GM23338 (cell line): ENCODE results near the gene ELF5. TPM values are rescaled to one million over a fixed set of nuclear protein-coding genes. Genes with fewer than 3 reads are reported as not detected.

Source experiments
- ATAC-seq: fragments of 200-7000 bp; cut with Tn5 transposase; 3 replicates; pipeline ENCODE4 v1.9.1; 2020
- DNase-seq: peaks from one replicate; pipeline ENCODE4 v3.0.0-alpha.2; 2015; ENCODE audit warnings: low spot score
- H2AFZ ChIP-seq: fragments of 200-600 bp; sonication (generic); 2 replicates; pipeline ENCODE4 v1.8.0; 2016; ENCODE audit warnings: antibody characterized with exemption, mild to moderate bottlenecking, moderate library complexity
- H3F3A ChIP-seq: fragments of 200-600 bp; sonication (generic); replicated peaks from 2 replicates; pipeline ENCODE4 v1.8.0; 2017; ENCODE audit warnings: antibody characterized with exemption, mixed run types, low read depth
- H3K27ac ChIP-seq: fragments of 200-600 bp; sonication (generic); 2 replicates; pipeline ENCODE4 v1.6.1; 2016; ENCODE audit warnings: low read depth
- H3K27me3 ChIP-seq: fragments of 200-600 bp; sonication (generic); 2 replicates; pipeline ENCODE4 v1.8.0; 2016; ENCODE audit warnings: mild to moderate bottlenecking, mixed run types, moderate library complexity; ENCODE audit not compliant: insufficient read depth
- H3K36me3 ChIP-seq: fragments of 200-600 bp; sonication (generic); 2 replicates; pipeline ENCODE4 v1.8.0; 2016; ENCODE audit warnings: mild to moderate bottlenecking; ENCODE audit not compliant: insufficient read depth
- H3K4me1 ChIP-seq: fragments of 200-600 bp; sonication (generic); 2 replicates; pipeline ENCODE4 v1.8.0; 2016; ENCODE audit warnings: mild to moderate bottlenecking, moderate library complexity; ENCODE audit not compliant: insufficient read depth
- H3K4me2 ChIP-seq: fragments of 200-600 bp; sonication (generic); 2 replicates; pipeline ENCODE4 v1.7.1; 2017; ENCODE audit warnings: mixed run types
- H3K4me3 ChIP-seq: fragments of 200-600 bp; sonication (generic); 2 replicates; pipeline ENCODE4 v1.6.1; 2016; ENCODE audit warnings: mixed run types
- H3K79me2 ChIP-seq: fragments of 200-600 bp; sonication (generic); replicated peaks from 2 replicates; pipeline ENCODE4 v1.8.0; 2017; ENCODE audit warnings: mild to moderate bottlenecking; ENCODE audit not compliant: insufficient read depth
- H3K9me2 ChIP-seq: fragments of 200-600 bp; sonication (generic); 2 replicates; pipeline ENCODE4 v1.8.0; 2017; ENCODE audit not compliant: insufficient read depth
- H4K20me1 ChIP-seq: fragments of 200-600 bp; sonication (generic); replicated peaks from 2 replicates; pipeline ENCODE4 v1.8.0; 2017; ENCODE audit warnings: mild to moderate bottlenecking; ENCODE audit not compliant: insufficient read depth
- H3K27ac Mint-ChIP-seq: 2 replicates; pipeline ENCODE4 v1.8.0; 2020; ENCODE audit warnings: inconsistent platforms, mild to moderate bottlenecking, moderate library complexity, mixed read lengths
- H3K27me3 Mint-ChIP-seq: 3 replicates; pipeline ENCODE4 v1.8.0; 2022; ENCODE audit warnings: low read depth, mild to moderate bottlenecking, moderate library complexity, mixed read lengths, inconsistent platforms; ENCODE audit not compliant: insufficient read depth, poor library complexity
- H3K36me3 Mint-ChIP-seq: 3 replicates; pipeline ENCODE4 v1.8.0; 2021; ENCODE audit warnings: low read depth, mild to moderate bottlenecking, inconsistent platforms, moderate library complexity, mixed read lengths
- H3K4me1 Mint-ChIP-seq: 3 replicates; pipeline ENCODE4 v1.8.0; 2020; ENCODE audit warnings: mild to moderate bottlenecking, inconsistent platforms, mixed read lengths
- H3K4me3 Mint-ChIP-seq: 3 replicates; pipeline ENCODE4 v1.8.0; 2021; ENCODE audit warnings: moderate library complexity, mild to moderate bottlenecking, inconsistent platforms, mixed read lengths
- H3K9me3 Mint-ChIP-seq: 3 replicates; pipeline ENCODE4 v1.8.0; 2020; ENCODE audit warnings: moderate library complexity, mild to moderate bottlenecking, inconsistent platforms, mixed read lengths
- CREB1 ChIP-seq: fragments of 250-450 bp; sonication (Bioruptor Pico); IDR thresholded peaks from 2 replicates; pipeline ENCODE4 v1.5.0; 2020; ENCODE audit warnings: low read depth, mild to moderate bottlenecking, moderate library complexity
- CTCF ChIP-seq, 2 experiments: fragments of 200-600 bp in 1 of 2; sonication (generic) in 1 of 2; conservative IDR thresholded peaks; 2 replicates each; pipeline versions ENCODE4 v1.5.1 to v1.6.1; 2016 to 2017; ENCODE audit warnings: antibody characterized with exemption in 2 of 2, low read depth in 2 of 2, mild to moderate bottlenecking in 2 of 2, moderate library complexity in 1 of 2
- ETS1 ChIP-seq: IDR thresholded peaks from 2 replicates; pipeline ENCODE4 v1.6.1; 2016; ENCODE audit warnings: antibody characterized with exemption
- EZH2phosphoT487 ChIP-seq: fragments of 200-600 bp; sonication (generic); IDR thresholded peaks from one replicate; pipeline ENCODE4 v1.8.1; 2018; ENCODE audit warnings: antibody characterized with exemption; ENCODE audit not compliant: unreplicated experiment
- JUNB ChIP-seq: IDR thresholded peaks from one replicate; pipeline ENCODE4 v1.6.1; 2016; ENCODE audit warnings: antibody characterized with exemption; ENCODE audit not compliant: unreplicated experiment
- STAT1 ChIP-seq: IDR thresholded peaks from one replicate; pipeline ENCODE4 v1.6.1; 2016; ENCODE audit warnings: antibody characterized with exemption; ENCODE audit not compliant: unreplicated experiment
- ZNF331 ChIP-seq: fragments of 250-450 bp; sonication (Bioruptor Pico); IDR thresholded peaks from 2 replicates; pipeline ENCODE4 v1.5.0; 2020; ENCODE audit warnings: low read depth, mild to moderate bottlenecking, moderate library complexity
- ZNF462 ChIP-seq: fragments of 250-450 bp; sonication (Bioruptor Pico); IDR thresholded peaks from 2 replicates; pipeline ENCODE4 v1.5.0; 2020; ENCODE audit warnings: mild to moderate bottlenecking, moderate library complexity
- polyA plus RNA-seq: library from polyadenylated mRNA; unstranded; fragments of >200 nt; fragmentation: Nextera tagmentation; extraction: Ambion mirVana; gene quantifications from 2 replicates; pipeline ENCODE4 v1.2.1, GENCODE V29; 2016
- total RNA-seq: library from RNA; depleted of rRNA; stranded (reverse); fragments of >200 nt; shearing (Covaris generic); gene quantifications from 2 replicates; pipeline ENCODE4 v1.2.3, GENCODE V29; 2014

The ELF5 gene
- total and polyA plus RNA-seq, 2 experiments from 2014 or later = not detected

GRCh38 chr11:34530545-34531234 is 17.1 kb upstream of the ELF5 start:
- no peaks in the 10 kb centered on the region for H3K79me2 ChIP-seq
- Mint-ChIP-seq H3K4me1 (no peaks in the 10 kb centered on the region), H3K9me3 (peaks cover 4% of the 10 kb centered on the region; the same call in 2 of the 3 replicates), H3K4me3 (no peak overlapping the region), H3K27ac (no peak overlapping the region), H3K27me3 (peaks cover 2% of the 10 kb centered on the region), H3K36me3 (no peaks in the 10 kb centered on the region)
- no peaks in the 10 kb centered on the region for H3F3A ChIP-seq
- no peak overlapping the region for H3K4me2 ChIP-seq
- TF ChIP-seq STAT1 = no peak
- no peak for TF ChIP-seq ZNF462 (CRISPR knock-in tag)
- TF ChIP-seq EZH2phosphoT487 = no peak
- no peak for TF ChIP-seq CREB1 (CRISPR knock-in tag)
- no peak for TF ChIP-seq ZNF331 (CRISPR knock-in tag)
- no peak for TF ChIP-seq CTCF (conservative IDR thresholded peaks at IDR 0.05; ENCODE audit: low read depth in 2 of 2)
- TF ChIP-seq JUNB = no peak
- no peak for TF ChIP-seq ETS1
- no peaks in the 10 kb centered on the region for H3K4me1 ChIP-seq
- H2AFZ ChIP-seq = no peak overlapping the region
- H3K9me2 ChIP-seq = peaks cover 9% of the 10 kb centered on the region; the same call in 1 of the 2 replicates
- ATAC-seq (no peak), DNase-seq (no peak)
- no peak overlapping the region for H3K27ac ChIP-seq
- H3K4me3 ChIP-seq = no peak overlapping the region
- no peaks in the 10 kb centered on the region for H3K27me3 ChIP-seq
- no peaks in the 10 kb centered on the region for H4K20me1 ChIP-seq
- no peaks in the 10 kb centered on the region for H3K36me3 ChIP-seq
